Measurements from ENCODE around the gene FAM20C. TPM values are rescaled to one million over a fixed set of nuclear protein-coding genes. Genes with fewer than 3 reads are reported as not detected.

The FAM20C gene
- total RNA-seq, 4 donors from 2014 or later, result 41.9 to 87.5 (median 73.6) TPM

- 30 to 49% methylated on average over 2 to 4 of the region's 18 CpGs for WGBS, 2 donors (ENCODE audit: low coverage in 1 of 2)
- no peak for ATAC-seq
- Histone ChIP-seq H3K9me3 (no peaks in the 10 kb centered on the region), H3K27me3 (no peaks in the 10 kb centered on the region), H3K4me1 (peaks cover 0 to 8% (median 0%) of the 10 kb centered on the region in 3 donors), H3K4me3 (no peak overlapping the region), H3K36me3 (no peaks in the 10 kb centered on the region), H3K27ac (no peak overlapping the region)
- TF ChIP-seq POLR2A (IDR thresholded peaks at IDR 0.05), result no peak
- no peak for TF ChIP-seq POLR2AphosphoS5 (IDR thresholded peaks at IDR 0.05)
- no peak for TF ChIP-seq CTCF (IDR thresholded peaks at IDR 0.05)
- TF ChIP-seq EP300 (IDR thresholded peaks at IDR 0.05), result no peak
Measured at GRCh38 chr7:166338-167060, 25.9 kb upstream of the FAM20C start.

- Histone ChIP-seq H3K27ac (no peak overlapping the region), H3K9me3 (no peaks in the 10 kb centered on the region), H3K4me3 (no peak overlapping the region), H3K27me3 (no peaks in the 10 kb centered on the region), H3K36me3 (no peaks in the 10 kb centered on the region), H3K4me1 (peaks cover 0 to 8% (median 0%) of the 10 kb centered on the region in 3 donors)
- 83 to 85% methylated on average over 2 to 8 of the region's 25 CpGs for WGBS, 2 donors (ENCODE audit: low coverage in 1 of 2)
- no peak for TF ChIP-seq CTCF (IDR thresholded peaks at IDR 0.05)
- no peak for TF ChIP-seq EP300 (IDR thresholded peaks at IDR 0.05)
- no peak for TF ChIP-seq POLR2AphosphoS5 (IDR thresholded peaks at IDR 0.05)
- ATAC-seq, result peak; percentile 34
Measured at GRCh38 chr7:167090-167855, 25.1 kb upstream of the FAM20C start.

- Histone ChIP-seq H3K36me3 (no peaks in the 10 kb centered on the region), H3K27ac (no peak overlapping the region), H3K4me3 (no peak overlapping the region), H3K4me1 (peaks cover 0 to 9% (median 0%) of the 10 kb centered on the region in 3 donors), H3K27me3 (no peaks in the 10 kb centered on the region), H3K9me3 (no peaks in the 10 kb centered on the region)
- no peak for ATAC-seq
- WGBS, 2 donors (ENCODE audit: low coverage in 1 of 2), result 95 to 100% methylated on average over 1 to 7 of the region's 31 CpGs
- TF ChIP-seq EP300 (IDR thresholded peaks at IDR 0.05) (no peak), POLR2AphosphoS5 (IDR thresholded peaks at IDR 0.05) (no peak), CTCF (IDR thresholded peaks at IDR 0.05) (no peak), POLR2A (IDR thresholded peaks at IDR 0.05) (no peak)
Measured at GRCh38 chr7:167976-168791, 24.2 kb upstream of the FAM20C start.

- no peak for TF ChIP-seq POLR2A (IDR thresholded peaks at IDR 0.05)
- no peak for TF ChIP-seq CTCF (IDR thresholded peaks at IDR 0.05)
- no peak for TF ChIP-seq POLR2AphosphoS5 (IDR thresholded peaks at IDR 0.05)
- Histone ChIP-seq H3K9me3 (no peaks in the 10 kb centered on the region), H3K4me3 (no peak overlapping the region), H3K27me3 (no peaks in the 10 kb centered on the region), H3K4me1 (peaks cover 0 to 22% (median 7%) of the 10 kb centered on the region in 3 donors), H3K36me3 (no peaks in the 10 kb centered on the region), H3K27ac (no peak overlapping the region)
- WGBS, 2 donors (ENCODE audit: low coverage in 1 of 2), result 91 to 93% methylated on average over 14 to 29 of the region's 33 CpGs
- no peak for ATAC-seq
Measured at GRCh38 chr7:169276-170172, 22.8 kb upstream of the FAM20C start.

Data from gastroesophageal sphincter (tissue), 4 donors.